Measurements from ENCODE around the gene EXOSC10. TPM values are rescaled to one million over a fixed set of nuclear protein-coding genes. Genes with fewer than 3 reads are reported as not detected.

Gene EXOSC10
- total RNA-seq, 2 donors from 2014 or later, result 48.0 to 55.2 TPM

DNA sequence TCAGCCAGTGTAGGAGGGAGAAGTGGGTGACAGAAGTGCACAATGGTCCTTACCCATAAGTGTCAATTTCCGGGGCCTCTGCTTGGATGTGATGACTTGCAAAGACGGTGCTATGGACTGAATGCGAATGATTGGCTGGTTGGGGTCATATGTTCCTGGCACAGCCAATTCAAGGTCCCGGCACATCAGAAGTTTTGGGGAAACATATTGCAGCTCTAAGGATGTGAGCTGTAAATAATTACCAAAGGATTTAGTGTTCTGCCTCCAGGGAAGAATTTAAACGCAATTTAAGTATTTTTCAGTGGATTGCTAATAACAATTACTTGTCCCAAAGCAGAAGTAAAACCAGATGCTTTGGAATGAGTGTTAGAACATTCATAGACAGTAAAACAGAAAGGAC, 26.9 kb upstream of the EXOSC10 start:
- TF ChIP-seq CTCF (IDR thresholded peaks at IDR 0.05), result no peak
- no peak for DNase-seq
- Histone ChIP-seq H3K27me3 (no peaks in the 10 kb centered on the region), H3K4me3 (no peak overlapping the region), H3K36me3 (peaks cover 13% of the 10 kb centered on the region), H3K27ac (no peak overlapping the region), H3K9ac (ENCODE audit: low read depth in 2 of 2, low read length in 2 of 2) (no peak overlapping the region), H3K4me1 (no peaks in the 10 kb centered on the region), H3K9me3 (no peaks in the 10 kb centered on the region)
- intact Hi-C loops (cut with DNase I), result no loop called here

DNA sequence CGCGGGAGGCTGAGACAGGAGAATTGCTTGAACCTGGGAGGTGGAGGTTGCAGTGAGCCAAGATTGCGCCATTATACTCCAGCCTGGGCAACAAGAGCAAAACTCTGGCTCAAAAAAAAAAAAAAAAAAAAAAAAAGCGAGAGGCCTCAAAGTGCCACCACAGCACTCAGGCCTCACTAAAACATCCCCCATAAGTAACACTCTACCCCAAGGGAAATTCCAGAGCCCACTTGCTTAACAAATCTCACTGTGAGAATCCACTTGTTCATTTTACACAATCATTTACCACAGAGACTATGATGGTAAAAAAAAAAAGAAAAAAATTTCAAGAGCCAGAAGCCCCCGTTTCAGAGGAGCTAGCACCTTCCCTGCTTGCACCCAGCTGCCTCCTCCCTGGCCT, 26.3 kb upstream of the EXOSC10 start:
- H3K9me3 ChIP-seq, result no peaks in the 10 kb centered on the region
- TF ChIP-seq CTCF (IDR thresholded peaks at IDR 0.05), result no peak
- no peak overlapping the region for H3K9ac ChIP-seq (ENCODE audit: low read depth in 2 of 2, low read length in 2 of 2)
- H3K4me3 ChIP-seq, result no peak overlapping the region
- intact Hi-C loops (cut with DNase I), result no loop called here
- no peak for DNase-seq
- H3K27me3 ChIP-seq, result no peaks in the 10 kb centered on the region
- peaks cover 13% of the 10 kb centered on the region for H3K36me3 ChIP-seq
- no peaks in the 10 kb centered on the region for H3K4me1 ChIP-seq
- H3K27ac ChIP-seq, result no peak overlapping the region

DNA sequence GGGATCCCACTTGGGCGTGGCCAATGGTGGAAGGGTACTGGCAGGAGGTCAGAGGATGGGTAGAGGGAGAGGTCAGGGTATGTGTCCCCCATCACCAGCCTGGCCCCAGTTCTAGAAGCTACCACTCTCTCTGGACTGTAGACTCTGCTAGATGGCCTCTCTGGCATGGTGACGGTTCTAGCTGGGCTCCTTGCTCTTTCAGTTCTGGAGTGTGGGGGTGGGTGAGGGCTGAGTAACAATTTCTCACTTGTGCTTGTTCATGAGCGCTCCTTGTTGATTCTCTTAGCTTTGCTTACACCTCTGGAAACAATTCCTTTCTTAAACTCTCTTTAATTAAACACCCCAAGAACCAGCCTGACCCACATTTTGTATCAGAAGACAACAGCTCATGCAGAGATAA, 25.3 kb upstream of the EXOSC10 start:
- intact Hi-C loops (cut with DNase I), result no loop called here
- TF ChIP-seq CTCF (IDR thresholded peaks at IDR 0.05), result no peak
- peaks cover 13% of the 10 kb centered on the region for H3K36me3 ChIP-seq

GRCh38 chr1:11116318-11116717, 16.6 kb upstream of the EXOSC10 start:
- Histone ChIP-seq H3K4me1 (no peaks in the 10 kb centered on the region), H3K36me3 (peaks cover 8% of the 10 kb centered on the region), H3K9ac (ENCODE audit: low read depth in 2 of 2, low read length in 2 of 2) (no peak overlapping the region), H3K27me3 (no peaks in the 10 kb centered on the region), H3K9me3 (no peaks in the 10 kb centered on the region), H3K4me3 (no peak overlapping the region), H3K27ac (no peak overlapping the region)
- no peak for TF ChIP-seq CTCF (IDR thresholded peaks at IDR 0.05)
- no peak for DNase-seq
- intact Hi-C loops (cut with DNase I), result no loop called here

More for the DNA sequence above, 25.3 kb upstream of the EXOSC10 start:
- no peaks in the 10 kb centered on the region for H3K9me3 ChIP-seq
- no peak overlapping the region for H3K9ac ChIP-seq (ENCODE audit: low read depth in 2 of 2, low read length in 2 of 2)
- no peak overlapping the region for H3K27ac ChIP-seq
- DNase-seq, result no peak
- H3K27me3 ChIP-seq, result no peaks in the 10 kb centered on the region
- no peaks in the 10 kb centered on the region for H3K4me1 ChIP-seq
- H3K4me3 ChIP-seq, result no peak overlapping the region

- Histone ChIP-seq H3K9me3 (no peaks in the 10 kb centered on the region), H3K9ac (ENCODE audit: low read depth in 2 of 2, low read length in 2 of 2) (no peak overlapping the region), H3K27me3 (no peaks in the 10 kb centered on the region), H3K36me3 (peaks cover 8% of the 10 kb centered on the region), H3K4me1 (no peaks in the 10 kb centered on the region), H3K4me3 (no peak overlapping the region), H3K27ac (no peak overlapping the region)
- intact Hi-C loops (cut with DNase I), result no loop called here
- no peak for DNase-seq
- no peak for TF ChIP-seq CTCF (IDR thresholded peaks at IDR 0.05)
Measured at GRCh38 chr1:11114966-11115365, 15.3 kb upstream of the EXOSC10 start.
